ENCODE data around the gene CAMTA1. TPM values are rescaled to one million over a fixed set of nuclear protein-coding genes. Genes with fewer than 3 reads are reported as not detected.

Gene CAMTA1
- total RNA-seq, 1 experiment from 2014 or later: 60.0 TPM

DNA sequence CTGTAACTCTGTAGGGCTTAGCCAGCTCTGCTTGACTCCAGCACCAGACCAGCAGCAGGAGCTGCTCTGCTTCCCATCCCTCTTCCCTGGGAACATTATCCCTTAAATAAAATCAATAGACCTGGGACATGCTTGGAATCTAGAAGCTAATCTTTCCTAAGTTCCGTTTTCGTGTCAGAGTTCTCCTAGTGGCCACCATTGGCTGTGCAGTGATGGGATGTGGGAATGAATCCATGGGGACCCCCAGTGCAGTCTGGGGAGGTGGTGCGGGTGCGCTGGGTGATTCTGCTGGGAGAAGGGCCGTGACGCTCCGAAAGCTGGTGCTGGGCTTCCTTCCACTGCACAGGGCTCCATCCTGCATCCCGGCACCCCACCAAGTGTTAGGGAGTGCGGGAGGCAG lies 202.7 kb downstream of the CAMTA1 start:
- ChIA-PET CTCF (no interaction called here), POLR2A (no interaction called here)
- Mint-ChIP-seq H3K36me3 (ENCODE audit: insufficient read depth, unreplicated experiment) (no peaks in the 10 kb centered on the region), H3K4me3 (ENCODE audit: unreplicated experiment) (no peak overlapping the region), H3K27me3 (ENCODE audit: insufficient read depth, unreplicated experiment) (peaks cover 20% of the 10 kb centered on the region), H3K9me3 (ENCODE audit: unreplicated experiment) (peaks cover 7% of the 10 kb centered on the region), H3K27ac (ENCODE audit: unreplicated experiment) (no peak overlapping the region), H3K4me1 (ENCODE audit: low read depth, unreplicated experiment) (no peaks in the 10 kb centered on the region)
- intact Hi-C loops (cut with micrococcal nuclease; ENCODE audit: unreplicated experiment): no loop called here
- no TSS peak for BruUV-seq (replicated peaks)
- TF ChIP-seq, protein P1, sequence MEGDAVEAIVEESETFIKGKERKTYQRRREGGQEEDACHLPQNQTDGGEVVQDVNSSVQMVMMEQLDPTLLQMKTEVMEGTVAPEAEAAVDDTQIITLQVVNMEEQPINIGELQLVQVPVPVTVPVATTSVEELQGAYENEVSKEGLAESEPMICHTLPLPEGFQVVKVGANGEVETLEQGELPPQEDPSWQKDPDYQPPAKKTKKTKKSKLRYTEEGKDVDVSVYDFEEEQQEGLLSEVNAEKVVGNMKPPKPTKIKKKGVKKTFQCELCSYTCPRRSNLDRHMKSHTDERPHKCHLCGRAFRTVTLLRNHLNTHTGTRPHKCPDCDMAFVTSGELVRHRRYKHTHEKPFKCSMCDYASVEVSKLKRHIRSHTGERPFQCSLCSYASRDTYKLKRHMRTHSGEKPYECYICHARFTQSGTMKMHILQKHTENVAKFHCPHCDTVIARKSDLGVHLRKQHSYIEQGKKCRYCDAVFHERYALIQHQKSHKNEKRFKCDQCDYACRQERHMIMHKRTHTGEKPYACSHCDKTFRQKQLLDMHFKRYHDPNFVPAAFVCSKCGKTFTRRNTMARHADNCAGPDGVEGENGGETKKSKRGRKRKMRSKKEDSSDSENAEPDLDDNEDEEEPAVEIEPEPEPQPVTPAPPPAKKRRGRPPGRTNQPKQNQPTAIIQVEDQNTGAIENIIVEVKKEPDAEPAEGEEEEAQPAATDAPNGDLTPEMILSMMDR (IDR thresholded peaks at IDR 0.05; ENCODE audit: insufficient read depth in 1 of 2, low read depth in 1 of 2, low read length in 1 of 2, severe bottlenecking in 1 of 2, unreplicated experiment in 1 of 2): no peak
- H3K36me3 ChIP-seq (ENCODE audit: control insufficient read depth, insufficient read depth, low read length): no peaks in the 10 kb centered on the region
- no peak for DNase-seq
- H3K4me1 ChIP-seq: no peaks in the 10 kb centered on the region
- H3K4me3 ChIP-seq (ENCODE audit: low read depth, low read length): no peak overlapping the region
- no peaks in the 10 kb centered on the region for H3K27me3 ChIP-seq (replicated peaks; ENCODE audit: control insufficient read depth, insufficient read depth, low read length)
- no peaks in the 10 kb centered on the region for H3K9me3 ChIP-seq

DNA sequence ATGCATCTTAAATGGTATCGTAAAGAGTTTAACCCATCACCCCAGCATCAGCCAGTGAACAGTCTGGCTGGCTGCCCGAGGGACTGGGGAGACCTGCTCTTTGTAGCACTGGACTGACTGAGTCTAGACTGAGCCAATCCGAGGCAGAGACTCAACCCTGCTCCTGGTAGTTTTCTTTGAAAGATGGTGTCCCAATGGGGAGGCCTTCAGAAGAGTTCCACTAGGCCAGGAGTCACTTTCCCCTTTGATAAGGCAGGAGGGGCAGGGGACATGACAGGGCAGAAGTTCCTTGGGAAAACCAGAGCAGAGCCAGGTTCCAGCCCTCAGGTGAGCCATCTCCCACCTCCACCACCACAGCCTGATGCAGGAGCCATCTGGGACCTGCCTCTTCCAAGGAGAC lies 203.5 kb downstream of the CAMTA1 start:
- no peaks in the 10 kb centered on the region for H3K36me3 ChIP-seq (ENCODE audit: control insufficient read depth, insufficient read depth, low read length)
- no peaks in the 10 kb centered on the region for H3K9me3 ChIP-seq
- Mint-ChIP-seq H3K4me1 (ENCODE audit: low read depth, unreplicated experiment) (no peaks in the 10 kb centered on the region), H3K27me3 (ENCODE audit: insufficient read depth, unreplicated experiment) (peaks cover 18% of the 10 kb centered on the region), H3K9me3 (ENCODE audit: unreplicated experiment) (peaks cover 3% of the 10 kb centered on the region), H3K27ac (ENCODE audit: unreplicated experiment) (no peak overlapping the region), H3K4me3 (ENCODE audit: unreplicated experiment) (no peak overlapping the region), H3K36me3 (ENCODE audit: insufficient read depth, unreplicated experiment) (no peaks in the 10 kb centered on the region)
- TF ChIP-seq, protein P1 (IDR thresholded peaks at IDR 0.05; ENCODE audit: insufficient read depth in 1 of 2, low read depth in 1 of 2, low read length in 1 of 2, severe bottlenecking in 1 of 2, unreplicated experiment in 1 of 2): no peak
- BruUV-seq (replicated peaks): no TSS peak
- no peak overlapping the region for H3K4me3 ChIP-seq (ENCODE audit: low read depth, low read length)
- H3K4me1 ChIP-seq: no peaks in the 10 kb centered on the region
- POLR2A ChIA-PET: no interaction called here
- no peaks in the 10 kb centered on the region for H3K27me3 ChIP-seq (replicated peaks; ENCODE audit: control insufficient read depth, insufficient read depth, low read length)
- DNase-seq: no peak
- CTCF ChIA-PET: no interaction called here
- intact Hi-C loops (cut with micrococcal nuclease; ENCODE audit: unreplicated experiment): no loop called here

DNA sequence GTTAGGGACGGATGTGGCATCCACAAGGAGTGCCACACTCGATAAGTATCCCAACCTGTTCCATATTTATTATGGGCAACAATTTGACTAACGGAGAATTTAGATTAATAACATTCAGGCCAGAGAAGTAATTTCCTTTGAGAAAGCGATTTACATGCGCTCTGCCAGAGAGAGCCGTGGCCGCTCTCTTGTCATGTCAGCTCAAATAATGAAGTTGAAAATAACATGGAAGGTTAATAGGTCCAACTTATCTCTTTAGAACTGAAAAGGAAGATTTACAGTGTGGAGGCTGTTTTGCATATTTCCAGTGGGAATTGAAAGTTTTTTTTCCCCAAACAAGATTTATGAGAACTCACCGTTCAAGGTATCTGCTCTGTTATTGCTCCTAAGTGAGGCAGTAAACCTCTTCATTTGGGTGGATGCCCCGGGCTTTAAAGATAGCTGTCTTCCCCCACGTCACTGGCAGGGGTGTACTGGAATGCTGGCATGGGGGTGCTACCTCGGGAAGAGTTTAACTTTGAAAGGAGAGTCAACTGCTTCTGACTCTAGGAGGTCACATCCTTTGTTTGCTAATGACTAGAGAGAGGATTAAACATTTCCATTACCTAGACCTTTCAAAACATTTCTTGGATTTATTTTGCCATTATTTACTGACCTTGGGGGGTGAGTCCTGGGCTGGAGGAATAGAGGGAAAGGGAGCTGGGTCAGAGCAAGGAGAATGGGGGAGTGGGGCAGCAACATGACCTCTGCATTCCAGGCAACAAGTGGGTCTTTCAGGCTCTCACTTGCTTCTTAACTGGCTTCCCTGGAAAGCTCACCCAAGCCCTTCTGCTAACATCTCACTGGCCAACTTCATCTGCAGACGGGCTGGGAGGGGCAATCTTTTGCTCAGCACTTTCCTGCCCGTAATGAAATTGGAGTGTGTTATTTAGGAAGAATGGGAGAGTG lies 204.2 kb downstream of the CAMTA1 start:
- peaks cover 18% of the 10 kb centered on the region for H3K27me3 Mint-ChIP-seq (ENCODE audit: insufficient read depth, unreplicated experiment)
- BruUV-seq (replicated peaks): no TSS peak
- no peak for DNase-seq
- Histone ChIP-seq H3K27me3 (replicated peaks; ENCODE audit: control insufficient read depth, insufficient read depth, low read length) (no peaks in the 10 kb centered on the region), H3K9me3 (no peaks in the 10 kb centered on the region), H3K4me1 (no peaks in the 10 kb centered on the region), H3K36me3 (ENCODE audit: control insufficient read depth, insufficient read depth, low read length) (no peaks in the 10 kb centered on the region), H3K4me3 (ENCODE audit: low read depth, low read length) (no peak overlapping the region)
- no peaks in the 10 kb centered on the region for H3K4me1 Mint-ChIP-seq (ENCODE audit: low read depth, unreplicated experiment)
- no peak overlapping the region for H3K4me3 Mint-ChIP-seq (ENCODE audit: unreplicated experiment)
- no peak overlapping the region for H3K27ac Mint-ChIP-seq (ENCODE audit: unreplicated experiment)
- CTCF ChIA-PET: no interaction called here
- TF ChIP-seq, protein P1 (IDR thresholded peaks at IDR 0.05; ENCODE audit: insufficient read depth in 1 of 2, low read depth in 1 of 2, low read length in 1 of 2, severe bottlenecking in 1 of 2, unreplicated experiment in 1 of 2): no peak
- H3K9me3 Mint-ChIP-seq (ENCODE audit: unreplicated experiment): no peaks in the 10 kb centered on the region
- no peaks in the 10 kb centered on the region for H3K36me3 Mint-ChIP-seq (ENCODE audit: insufficient read depth, unreplicated experiment)
- intact Hi-C loops (cut with micrococcal nuclease; ENCODE audit: unreplicated experiment): no loop called here
- POLR2A ChIA-PET: no interaction called here
